ENCODE data around the gene R3HDML.

Gene R3HDML

GRCh38 chr20:44396369-44397130 is 59.7 kb downstream of the R3HDML start:
- no peak overlapping the region for H3K4me3 ChIP-seq (replicated peaks in 1 of 2; ENCODE audit: low read depth in 2 of 2, low read length in 2 of 2)
- TF ChIP-seq CTCF (IDR thresholded peaks at IDR 0.05; ENCODE audit: low read depth, low read length), result no peak
- no peak for DNase-seq (ENCODE audit: low read depth in 2 of 2)

GRCh38 chr20:44398335-44398734 is 61.5 kb downstream of the R3HDML start:
- peak; percentile 78 to 91 for DNase-seq (ENCODE audit: low read depth in 2 of 2)
- H3K4me3 ChIP-seq (replicated peaks in 1 of 2; ENCODE audit: low read depth in 2 of 2, low read length in 2 of 2), result no peak overlapping the region
- no peak for TF ChIP-seq CTCF (IDR thresholded peaks at IDR 0.05; ENCODE audit: low read depth, low read length)

GRCh38 chr20:44399446-44399845 is 62.6 kb downstream of the R3HDML start:
- DNase-seq (ENCODE audit: low read depth in 2 of 2), result no peak
- TF ChIP-seq CTCF (IDR thresholded peaks at IDR 0.05; ENCODE audit: low read depth, low read length), result no peak

GRCh38 chr20:44400671-44400969 is 63.8 kb downstream of the R3HDML start:
- H3K4me3 ChIP-seq (replicated peaks in 1 of 2; ENCODE audit: low read depth in 2 of 2, low read length in 2 of 2), result no peak overlapping the region
- TF ChIP-seq CTCF (IDR thresholded peaks at IDR 0.05; ENCODE audit: low read depth, low read length), result no peak
- DNase-seq (ENCODE audit: low read depth in 2 of 2), result no peak

More at GRCh38 chr20:44399446-44399845, 62.6 kb downstream of the R3HDML start:
- no peak overlapping the region for H3K4me3 ChIP-seq (replicated peaks in 1 of 2; ENCODE audit: low read depth in 2 of 2, low read length in 2 of 2)

Measured in cardiac fibroblast (primary cell).